ENCODE results near the gene SOX13. TPM values are rescaled to one million over a fixed set of nuclear protein-coding genes. Genes with fewer than 3 reads are reported as not detected.

Gene SOX13
- total and polyA plus RNA-seq, 9 of the 15 experiments (the other 6 are each of a cell fraction or from before 2014, with no cell fraction given) = 0.03 to 0.35 (median 0.06) TPM; not detected in 5

DNA sequence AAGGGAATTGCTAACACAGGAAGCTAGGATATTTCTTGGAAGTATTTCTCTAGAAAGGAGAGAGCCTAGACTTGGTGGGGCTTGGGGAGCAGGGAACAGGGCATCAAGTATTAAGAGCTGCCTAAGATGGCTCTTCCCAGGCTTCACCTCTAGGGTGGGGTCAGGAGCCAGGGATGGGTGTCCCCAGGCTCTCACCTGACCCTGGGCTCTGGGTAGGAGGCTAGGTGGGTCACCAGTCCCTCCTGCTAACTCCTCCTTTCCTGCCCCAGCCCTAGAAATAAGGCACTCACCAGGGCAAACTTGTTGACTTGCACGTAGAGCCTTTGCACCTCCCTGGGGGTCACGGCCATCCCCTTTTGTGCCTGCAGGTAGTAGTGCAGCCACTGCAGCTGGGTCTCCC lies 63.9 kb downstream of the SOX13 start:
- Histone ChIP-seq H3K9me3 (replicated peaks; ENCODE audit: control insufficient read depth, insufficient read depth, low read depth, low read length) (no peaks in the 10 kb centered on the region), H4K20me1 (replicated peaks; ENCODE audit: control insufficient read depth, insufficient read depth, low read length) (peaks cover 6% of the 10 kb centered on the region; the same call in 1 of the 2 replicates), H3K9ac (ENCODE audit: insufficient read depth in 1 of 2, low read depth in 2 of 2, low read length in 2 of 2) (no peak overlapping the region), H2AFZ (ENCODE audit: low read depth, low read length) (no peak overlapping the region), H3K27ac (ENCODE audit: extremely low read depth, low read depth, low read length) (no peak overlapping the region), H3K79me2 (ENCODE audit: control insufficient read depth, insufficient read depth, low read length) (no peaks in the 10 kb centered on the region), H3K4me2 (ENCODE audit: insufficient read depth, low read length) (no peak overlapping the region), H3K36me3 (ENCODE audit: control insufficient read depth, insufficient read depth, low read length) (no peaks in the 10 kb centered on the region), H3K9me1 (ENCODE audit: control insufficient read depth, insufficient read depth, low read length) (no peaks in the 10 kb centered on the region), H3K4me1 (replicated peaks in 1 of 2; ENCODE audit: control insufficient read depth in 2 of 2, insufficient read depth in 2 of 2, low read length in 2 of 2) (no peaks in the 10 kb centered on the region), H3K4me3 (no peak overlapping the region), H3K27me3 (ENCODE audit: control insufficient read depth in 2 of 2, insufficient read depth in 2 of 2, low read length in 2 of 2) (peaks cover 23 to 51% of the 10 kb centered on the region in 2 experiments)
- intact Hi-C loops (cut with micrococcal nuclease) (no loop called here), in situ Hi-C loops (cut with MboI) (no loop called here)
- FAIRE-seq = no peak
- DNase-seq (ENCODE audit: extremely low read depth in 1 of 4, low spot score in 3 of 4) = no peak
- TF ChIP-seq CHD2 (IDR thresholded peaks at IDR 0.05; ENCODE audit: low read depth, low read length) (no peak), ZNF121 (CRISPR knock-in tag; conservative IDR thresholded peaks at IDR 0.05) (no peak), DDX20 (tag; IDR thresholded peaks at IDR 0.05; ENCODE audit: low read depth) (no peak), HNRNPK (IDR thresholded peaks at IDR 0.05; ENCODE audit: low read depth, low read length, poor library complexity, severe bottlenecking) (no peak), RBM14 (IDR thresholded peaks at IDR 0.05; ENCODE audit: borderline replicate concordance, insufficient read depth, low read depth, low read length) (no peak), MTF1 (CRISPR knock-in tag; IDR thresholded peaks at IDR 0.05; ENCODE audit: borderline replicate concordance) (no peak), MEF2D (tag; conservative IDR thresholded peaks at IDR 0.05; ENCODE audit: low read depth) (no peak), XRCC3 (IDR thresholded peaks at IDR 0.05) (no peak), SRSF7 (optimal IDR thresholded peaks at IDR 0.05; ENCODE audit: low read depth, low read length) (no peak), ZNF398 (CRISPR knock-in tag; IDR thresholded peaks at IDR 0.05) (no peak), ZNF780A (CRISPR knock-in tag; IDR thresholded peaks at IDR 0.05) (no peak), HDAC8 (tag; IDR thresholded peaks at IDR 0.05) (no peak)
- TF ChIP-seq, protein P1, sequence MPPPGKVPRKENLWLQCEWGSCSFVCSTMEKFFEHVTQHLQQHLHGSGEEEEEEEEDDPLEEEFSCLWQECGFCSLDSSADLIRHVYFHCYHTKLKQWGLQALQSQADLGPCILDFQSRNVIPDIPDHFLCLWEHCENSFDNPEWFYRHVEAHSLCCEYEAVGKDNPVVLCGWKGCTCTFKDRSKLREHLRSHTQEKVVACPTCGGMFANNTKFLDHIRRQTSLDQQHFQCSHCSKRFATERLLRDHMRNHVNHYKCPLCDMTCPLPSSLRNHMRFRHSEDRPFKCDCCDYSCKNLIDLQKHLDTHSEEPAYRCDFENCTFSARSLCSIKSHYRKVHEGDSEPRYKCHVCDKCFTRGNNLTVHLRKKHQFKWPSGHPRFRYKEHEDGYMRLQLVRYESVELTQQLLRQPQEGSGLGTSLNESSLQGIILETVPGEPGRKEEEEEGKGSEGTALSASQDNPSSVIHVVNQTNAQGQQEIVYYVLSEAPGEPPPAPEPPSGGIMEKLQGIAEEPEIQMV (tag; conservative IDR thresholded peaks at IDR 0.05; ENCODE audit: low read depth) = no peak
- ChIA-PET POLR2A (interaction anchor here (0.7 to 2.7 kb wide), 3 partner anchors 8 to 469 kb away, joined by 3 to 9 read pairs (median 5); no protein-coding TSS in a partner anchor), CTCF (ENCODE audit: low intra/inter-chr PET ratio) (no interaction called here)
- WGBS (ENCODE audit: insufficient coverage, low coverage, missing lambda C conversion rate) = 0% methylated on average over 2 of the region's 2 CpGs
- no TSS peak for BruUV-seq (replicated peaks)
- ATAC-seq = no peak; the same call in 2 of the 3 replicates
